Spleen (tissue), 7 donors: Measurements from ENCODE around the gene CPED1.

Experiments used
- CTCF ChIP-seq, 11 experiments: fragments of 200-600 bp in 7 of 11; fragments of 450-650 bp in 4 of 11; sonication (generic) in 4 of 11; IDR thresholded peaks in 8 of 11; conservative IDR thresholded peaks in 3 of 11; 1 replicate in 7 of 11; 2 replicates in 4 of 11; pipeline versions ENCODE4 v1.4.0 to v1.8.0; 2016 to 2021; ENCODE audit warnings: antibody characterized with exemption in 11 of 11, inconsistent platforms in 4 of 11, mild to moderate bottlenecking in 1 of 11
- POLR2A ChIP-seq, 3 donors: fragments of 450-650 bp; IDR thresholded peaks; one replicate each; pipeline ENCODE4 v1.5.1; 2017; ENCODE audit warnings: antibody characterized with exemption in 3 of 3, mild to moderate bottlenecking in 1 of 3
- POLR2AphosphoS5 ChIP-seq, 3 donors: sonication (generic); formaldehyde crosslinking; IDR thresholded peaks; one replicate each; pipeline ENCODE4 v1.5.1; 2017; ENCODE audit warnings: antibody characterized with exemption in 3 of 3
- donor health status: DM: no; HTN: no; CAD: no; lungs with moderate emphysema.
- donor health status: DM: no; HTN: no; CAD: no.
- donor health status: DM: no; HTN: no; CAD: no.

GRCh38 chr7:121053219-121053618 is 64.7 kb downstream of the CPED1 start:
- no peak for TF ChIP-seq CTCF (IDR thresholded peaks at IDR 0.05 in 8 of 11, conservative IDR thresholded peaks at IDR 0.05 in 3 of 11)
- TF ChIP-seq POLR2A (IDR thresholded peaks at IDR 0.05), result no peak
- no peak for TF ChIP-seq POLR2AphosphoS5 (IDR thresholded peaks at IDR 0.05)
